ENCODE measurements around the gene SERPINB10.
"Not testable (repeated sequence)": the region's sequence is repeated elsewhere in the genome, so short reads cannot be mapped to it uniquely, and the experiment has no call there.

Gene SERPINB10

GRCh38 chr18:63894106-63894772, 13.5 kb upstream of the SERPINB10 start:
- DNase-seq = no peak

DNA sequence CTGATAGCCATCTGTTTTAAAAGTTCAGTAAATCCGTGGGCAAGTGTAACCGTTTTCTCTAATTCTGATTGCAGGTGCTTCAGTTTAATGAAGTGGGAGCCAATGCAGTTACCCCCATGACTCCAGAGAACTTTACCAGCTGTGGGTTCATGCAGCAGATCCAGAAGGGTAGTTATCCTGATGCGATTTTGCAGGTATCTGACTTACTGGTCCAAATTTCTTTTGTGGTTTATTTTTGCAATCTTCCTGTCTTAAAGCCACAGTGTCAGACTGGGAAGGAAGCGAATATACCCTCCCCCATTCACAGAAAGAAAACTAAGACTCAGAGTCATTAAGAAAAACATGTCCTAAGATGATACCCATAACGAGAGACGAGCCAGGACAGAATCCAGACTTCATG, 12.6 kb upstream of the SERPINB10 start:
- no peak for DNase-seq

- no peak for DNase-seq
Observed at GRCh38 chr18:63897072-63897471, 10.7 kb upstream of the SERPINB10 start.

- DNase-seq = no peak
Observed at GRCh38 chr18:63899206-63899605, 8.6 kb upstream of the SERPINB10 start.

- no peak for DNase-seq
Observed at GRCh38 chr18:63903851-63904570, 3.7 kb upstream of the SERPINB10 start.

- no peak for DNase-seq
Observed at GRCh38 chr18:63904694-63905093, 3.1 kb upstream of the SERPINB10 start.

DNA sequence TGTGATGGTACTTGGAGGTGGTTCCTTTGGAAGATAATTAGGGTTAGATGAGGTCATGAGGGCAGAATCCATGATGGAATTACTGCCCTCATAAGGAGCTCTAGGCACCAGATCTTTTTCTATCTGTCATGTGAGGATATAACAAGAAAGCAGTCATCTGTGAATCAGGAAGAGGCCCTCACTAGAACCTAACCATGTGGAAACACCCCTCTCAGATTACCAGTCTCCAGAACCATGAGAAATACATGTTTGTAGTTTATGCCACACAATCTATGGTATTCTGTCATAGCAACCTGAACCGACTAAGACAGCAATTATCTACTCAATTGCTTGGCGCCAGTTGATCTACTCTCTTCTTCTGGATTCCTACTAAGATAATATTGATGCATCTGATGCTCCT, 2.4 kb upstream of the SERPINB10 start:
- no peak for DNase-seq

DNA sequence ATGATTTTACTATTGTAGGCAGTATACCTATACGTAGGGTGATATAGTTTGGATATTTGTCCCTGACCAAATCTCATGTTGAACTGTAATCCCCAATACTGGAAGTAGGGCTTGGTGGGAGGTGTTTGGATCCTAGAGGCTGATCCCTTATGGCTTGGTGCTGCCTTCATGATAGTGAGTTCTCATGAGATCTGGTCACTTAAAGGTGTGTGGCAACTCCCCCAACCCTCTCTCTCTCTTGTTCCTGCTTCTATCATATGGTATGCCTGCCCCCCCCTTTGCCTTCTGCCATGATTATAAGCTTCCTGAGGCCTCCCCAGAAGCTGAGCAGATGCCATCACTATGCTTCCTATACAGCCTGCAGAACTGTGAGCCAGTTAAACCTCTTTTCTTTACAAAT, 1.7 kb upstream of the SERPINB10 start:
- DNase-seq = no peak

- no peak for DNase-seq
Observed at GRCh38 chr18:63908858-63909257, 1.1 kb downstream of the SERPINB10 start.

- DNase-seq = no peak
Observed at GRCh38 chr18:63909870-63910269, 2.1 kb downstream of the SERPINB10 start.

- no peak for DNase-seq
Observed at GRCh38 chr18:63917817-63918216, 10.1 kb downstream of the SERPINB10 start.

- no peak for DNase-seq
Observed at GRCh38 chr18:63922049-63922448, 14.3 kb downstream of the SERPINB10 start.

DNA sequence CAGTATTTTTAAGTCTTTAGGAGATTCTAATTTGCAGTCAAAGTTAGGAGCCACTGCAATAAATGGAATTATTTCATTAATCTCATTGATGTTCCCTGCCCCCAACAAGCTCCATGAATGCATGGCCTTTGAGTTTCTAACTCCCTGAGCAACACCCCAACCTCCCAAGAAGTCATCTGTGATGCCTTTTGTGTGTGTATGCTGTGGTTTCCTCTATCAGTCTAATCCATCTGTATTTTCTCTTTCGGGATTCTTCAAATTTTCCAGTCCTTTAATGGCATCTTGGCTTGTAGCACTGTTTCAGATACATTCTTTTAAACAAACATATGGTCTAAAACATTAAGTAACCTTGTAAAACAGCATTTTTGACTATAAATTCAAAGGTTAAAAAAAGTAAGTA, 16.8 kb downstream of the SERPINB10 start:
- DNase-seq = no peak

- no peak for DNase-seq
Observed at GRCh38 chr18:63928331-63928730, 20.6 kb downstream of the SERPINB10 start.

DNA sequence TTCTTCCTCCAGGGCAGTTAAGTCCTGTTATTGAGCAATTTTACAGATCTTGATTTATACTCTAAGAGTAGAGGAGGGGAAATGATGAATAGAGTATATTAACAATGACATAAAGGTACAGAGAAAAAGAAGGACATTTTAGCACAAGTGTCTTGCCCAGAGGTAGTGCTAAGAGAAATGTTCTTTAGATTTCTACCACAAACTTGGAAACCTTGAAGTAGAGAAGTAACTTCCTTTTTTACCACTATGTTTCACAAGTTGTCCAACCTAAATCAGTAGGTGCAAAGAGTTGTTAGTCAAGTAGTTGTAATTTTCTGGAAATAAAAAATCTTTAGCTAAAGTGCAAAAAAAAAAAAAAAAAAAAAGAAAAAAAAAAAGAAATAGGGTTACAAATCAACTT, 21.6 kb downstream of the SERPINB10 start:
- DNase-seq = not testable (repeated sequence)

DNA sequence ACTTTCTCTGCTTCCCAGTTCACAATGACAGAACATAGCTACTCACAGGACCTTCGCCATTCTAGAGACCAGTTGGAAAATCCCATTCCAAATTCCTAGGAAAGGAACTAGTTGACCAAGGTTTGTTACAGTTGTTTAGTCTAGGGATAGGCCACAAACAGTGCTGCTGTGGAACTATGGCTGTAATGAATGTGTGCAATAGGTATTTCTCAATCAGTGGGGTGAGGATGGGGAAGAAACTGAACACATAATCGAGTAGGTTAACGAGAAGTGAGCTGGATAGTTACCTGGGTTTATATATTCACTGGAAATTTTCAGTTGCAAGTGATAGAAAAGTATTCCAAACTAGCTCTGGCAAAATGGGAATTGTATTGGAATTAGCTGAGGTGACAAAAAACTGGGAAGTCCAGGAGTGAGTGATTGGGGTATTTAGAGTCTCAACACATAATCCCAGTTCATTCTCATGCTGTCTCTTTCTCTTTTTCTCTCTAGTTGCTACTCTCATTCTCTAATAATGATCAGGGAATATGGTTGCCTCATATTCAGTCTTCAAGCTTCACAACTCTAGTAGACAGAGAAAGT, 23.1 kb downstream of the SERPINB10 start:
- no peak for DNase-seq

DNA sequence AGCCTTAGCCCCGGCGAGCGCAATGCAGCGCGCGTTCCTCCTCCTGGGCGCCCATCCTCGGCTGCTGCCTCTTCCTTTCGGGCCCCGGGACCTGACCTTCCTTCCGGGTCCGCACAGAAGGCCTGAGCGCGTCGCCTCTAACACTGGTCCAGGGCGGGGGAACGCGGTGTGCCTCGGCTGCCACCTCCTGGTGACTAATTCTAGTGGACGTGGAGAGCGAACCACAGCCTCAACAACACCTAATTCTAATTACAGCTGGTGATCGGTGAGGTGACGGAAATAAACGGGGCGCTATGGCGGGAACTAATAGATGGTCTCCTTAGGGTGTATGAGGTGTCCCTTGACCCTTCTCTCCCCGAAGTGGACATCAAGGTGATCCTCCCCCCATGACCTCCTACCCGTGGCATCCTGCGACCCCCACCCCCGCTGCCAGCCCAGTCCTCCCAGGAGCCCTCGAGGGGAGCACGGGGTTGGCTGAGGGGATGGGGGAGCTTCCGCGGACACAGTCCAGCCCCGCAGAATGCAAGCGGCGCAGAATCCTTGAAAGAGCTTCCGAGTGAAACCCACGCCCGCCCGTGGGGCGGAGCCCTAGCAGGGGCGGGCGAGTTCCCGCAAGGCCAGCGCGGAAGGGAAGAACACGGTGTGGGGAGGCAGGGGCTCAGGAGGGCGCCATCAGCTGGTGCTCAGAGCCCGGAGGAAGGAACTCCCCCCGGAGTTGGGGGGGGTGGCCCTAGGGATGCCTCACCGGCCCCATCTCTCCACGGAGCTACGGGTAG, 28.6 kb downstream of the SERPINB10 start:
- peak in 3 of 4 experiments; percentile 3 to 18 (median 12) for DNase-seq

DNA sequence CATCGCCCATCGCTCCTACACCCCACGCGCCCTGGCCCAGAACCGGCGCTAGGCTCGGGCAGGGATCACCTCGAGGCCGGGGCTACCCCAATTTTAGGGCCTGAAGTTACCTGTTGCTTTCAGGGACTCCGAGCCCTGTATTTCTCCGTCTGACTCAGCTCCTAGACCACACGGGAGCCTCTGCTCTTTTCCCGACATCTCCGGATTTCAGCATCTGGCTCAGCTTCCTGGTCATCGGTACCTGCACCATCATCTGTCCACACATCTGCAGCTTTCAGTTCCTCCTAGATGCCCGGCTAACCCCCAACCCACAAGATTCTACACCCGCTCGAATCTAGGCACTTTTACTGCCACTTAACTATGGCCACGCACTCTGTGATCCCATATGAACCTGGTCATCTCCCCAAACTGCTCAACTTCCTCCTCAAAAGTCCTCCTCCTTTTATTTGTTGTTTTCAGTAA, 29.2 kb downstream of the SERPINB10 start:
- no peak for DNase-seq

DNA sequence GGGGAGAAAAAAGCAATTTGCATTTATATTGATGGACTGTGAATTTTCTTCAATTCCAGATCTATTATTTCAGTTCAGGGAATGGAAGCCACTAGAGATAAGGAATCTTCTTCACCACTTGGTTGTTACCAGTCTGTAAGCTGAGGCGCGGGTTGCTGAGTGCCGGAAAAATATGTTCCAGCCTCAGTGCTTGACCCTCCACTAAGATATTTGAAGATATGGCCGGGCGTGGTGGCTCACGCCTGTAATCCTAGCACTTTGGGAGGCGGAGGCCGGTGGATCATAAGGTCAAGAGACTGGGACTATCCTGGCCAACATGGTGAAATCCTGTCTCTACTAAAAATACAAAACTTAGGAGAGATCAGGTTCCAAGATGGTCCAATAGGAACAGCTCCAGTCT, 32.2 kb downstream of the SERPINB10 start:
- DNase-seq = no peak

DNA sequence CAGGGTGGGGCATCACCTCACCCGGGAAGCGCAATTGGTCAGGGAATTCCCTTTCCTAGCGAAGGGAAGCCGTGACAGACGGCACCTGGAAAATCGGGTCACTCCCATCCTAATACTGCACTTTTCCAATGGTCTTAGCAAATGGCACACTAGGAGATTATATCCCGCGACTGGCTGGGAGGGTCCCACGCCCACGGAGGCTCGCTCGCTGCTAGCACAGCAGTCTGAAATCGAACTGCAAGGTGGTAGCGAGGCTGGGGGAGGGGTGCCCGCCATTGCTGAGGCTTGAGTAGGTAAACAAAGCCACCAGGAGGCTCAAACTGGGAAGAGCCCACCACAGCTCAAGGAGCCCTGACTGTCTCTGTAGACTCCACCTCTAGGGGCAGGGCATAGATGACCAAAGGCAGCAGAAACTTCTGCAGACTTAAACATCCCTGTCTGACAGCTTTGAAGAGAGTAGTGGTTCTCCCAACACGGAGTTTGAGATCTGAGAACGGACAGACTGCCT, 32.8 kb downstream of the SERPINB10 start:
- not testable (repeated sequence) for DNase-seq

DNA sequence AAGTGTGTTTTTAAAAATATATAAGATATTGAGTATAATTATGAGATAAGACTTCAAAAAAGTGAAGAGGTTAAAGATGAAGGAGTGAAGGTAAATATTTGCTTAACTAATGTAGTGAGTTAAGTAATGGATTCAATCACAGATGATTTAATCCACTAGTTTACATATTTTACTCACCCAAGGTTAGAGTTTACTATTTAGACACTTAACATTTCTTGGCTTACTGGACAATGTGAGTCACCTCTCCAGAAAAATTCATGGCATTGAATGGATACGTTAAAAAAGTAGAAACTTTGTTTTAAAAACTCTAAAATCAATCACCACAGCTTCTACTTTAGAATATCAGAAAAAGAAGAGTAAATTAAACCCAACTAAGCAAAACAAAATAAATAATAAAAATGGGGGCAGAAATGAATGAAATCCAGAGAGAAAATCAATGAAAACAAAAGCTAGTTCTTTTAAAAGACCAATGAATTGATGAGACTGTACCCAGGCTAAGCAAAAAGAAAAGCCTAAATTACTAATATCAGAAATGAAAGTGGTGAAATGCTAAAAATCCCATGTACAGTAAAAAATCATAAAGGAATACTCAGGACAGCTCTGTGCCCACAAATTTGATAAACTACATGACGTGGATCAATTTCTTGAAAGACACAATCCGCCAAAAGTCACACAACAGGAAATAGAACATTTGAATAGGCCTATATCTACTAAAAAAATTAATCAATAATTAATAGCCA, 39.5 kb downstream of the SERPINB10 start:
- no peak for DNase-seq

DNA sequence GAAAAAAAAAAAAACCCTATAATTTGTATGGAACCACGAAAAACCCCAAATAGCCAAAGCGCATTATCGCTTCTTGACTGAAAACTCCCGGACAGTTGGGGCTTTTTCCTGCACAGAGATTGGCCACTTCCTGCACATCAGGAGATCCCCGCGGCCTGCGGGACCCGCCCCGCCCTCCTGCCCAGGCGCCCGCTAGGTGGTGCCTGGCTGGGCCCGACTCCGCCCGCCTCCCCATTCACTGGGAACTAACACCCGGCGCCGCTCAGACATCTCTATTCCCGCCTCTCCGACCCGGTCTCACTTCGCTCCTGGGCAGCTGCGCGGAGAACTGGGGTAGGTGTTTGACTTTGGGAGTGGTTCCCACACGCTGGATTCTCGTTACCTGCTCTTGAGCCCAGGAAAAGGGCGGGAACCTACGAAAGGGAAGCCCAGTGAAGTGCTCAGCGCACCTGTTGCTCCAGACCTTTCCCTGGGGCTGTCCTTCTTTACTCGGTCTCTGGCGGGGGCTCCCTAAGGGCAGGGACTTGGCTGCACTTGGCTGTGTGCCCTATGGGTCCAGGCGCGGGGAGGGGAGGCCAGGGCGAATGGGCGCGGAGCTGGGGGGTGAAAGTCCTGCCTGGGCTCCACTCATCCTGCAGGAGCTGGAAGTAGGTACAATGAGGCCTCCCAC, 41.4 kb downstream of the SERPINB10 start, which contains the start of gene HMSD:
TSS of gene HMSD (plus strand) at position 234 of the 670 bp plus-strand sequence. CDS start 4,155 bp downstream, outside the sequence.
- DNase-seq = peak in 2 of 4 experiments; percentile 3 to 4

Data from activated CD4-positive, CD25-positive, alpha-beta regulatory T cell (primary cell).